ENCODE data around the gene NFKBIA.
A peak's percentile ranks its signal among the peaks of the same experiment; 100 is the strongest.
"Not testable (repeated sequence)": the region's sequence is repeated elsewhere in the genome, so short reads cannot be mapped to it uniquely, and the experiment has no call there.

The NFKBIA gene

GRCh38 chr14:35366056-35366451 lies 38.5 kb downstream of the NFKBIA start:
- DNase-seq = peak; percentile 61

GRCh38 chr14:35365130-35366055 lies 39.2 kb downstream of the NFKBIA start:
- peak; percentile 95 for DNase-seq

- DNase-seq = no peak
Observed at GRCh38 chr14:35362911-35363374, 41.6 kb downstream of the NFKBIA start.

- DNase-seq = no peak
Observed at GRCh38 chr14:35362450-35362849, 42.1 kb downstream of the NFKBIA start.

GRCh38 chr14:35361141-35361480 lies 43.4 kb downstream of the NFKBIA start:
- no peak for DNase-seq

- DNase-seq = not testable (repeated sequence)
Observed at GRCh38 chr14:35359655-35360054, 44.9 kb downstream of the NFKBIA start.

GRCh38 chr14:35355981-35356841 lies 48.3 kb downstream of the NFKBIA start:
- peak; percentile 88 for DNase-seq

GRCh38 chr14:35355235-35355634 lies 49.3 kb downstream of the NFKBIA start:
- not testable (repeated sequence) for DNase-seq

- DNase-seq = no peak
Observed at GRCh38 chr14:35353409-35354172, 51.0 kb downstream of the NFKBIA start.

- DNase-seq = no peak
Observed at GRCh38 chr14:35352274-35353233, 52.0 kb downstream of the NFKBIA start.

GRCh38 chr14:35351897-35352273 lies 52.7 kb downstream of the NFKBIA start:
- DNase-seq = no peak
